ENCODE measurements around the gene DNAAF3. TPM values are rescaled to one million over a fixed set of nuclear protein-coding genes. Genes with fewer than 3 reads are reported as not detected.
A peak's percentile ranks its signal among the peaks of the same experiment; 100 is the strongest.

The DNAAF3 gene
- total RNA-seq, 4 donors from 2014 or later, result 0.40 TPM; not detected in 3

DNA sequence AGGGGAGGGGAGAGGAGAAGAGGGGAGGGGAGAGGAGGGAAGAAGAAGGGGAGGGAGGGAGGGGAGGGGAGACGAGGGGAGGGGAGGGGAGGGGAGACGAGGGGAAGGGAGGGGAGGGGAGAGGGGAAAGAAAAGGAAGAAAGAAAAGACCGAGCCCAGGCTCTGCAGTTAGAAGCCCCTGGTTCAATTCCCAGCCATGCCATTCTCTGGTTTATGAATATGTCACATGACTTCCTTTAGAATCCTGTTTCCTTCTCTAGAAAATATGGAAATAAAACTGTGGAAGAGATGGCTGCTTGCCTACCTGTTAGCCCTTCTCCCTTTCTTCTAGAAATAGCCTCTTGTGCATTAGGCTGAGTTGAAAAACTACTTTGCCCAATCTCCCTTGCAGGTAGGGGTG, 31.7 kb downstream of the DNAAF3 start:
- no peak for TF ChIP-seq POLR2A (IDR thresholded peaks at IDR 0.05)
- TF ChIP-seq CTCF (IDR thresholded peaks at IDR 0.05), result no peak
- DNase-seq, result no peak
- Histone ChIP-seq H3K27ac (no peak overlapping the region), H3K36me3 (no peaks in the 10 kb centered on the region), H3K4me1 (no peaks in the 10 kb centered on the region), H3K27me3 (no peaks in the 10 kb centered on the region), H3K4me3 (no peak overlapping the region), H3K9me3 (no peaks in the 10 kb centered on the region)

- Histone ChIP-seq H3K36me3 (no peaks in the 10 kb centered on the region), H3K27ac (no peak overlapping the region), H3K4me1 (no peaks in the 10 kb centered on the region), H3K27me3 (no peaks in the 10 kb centered on the region), H3K9me3 (no peaks in the 10 kb centered on the region), H3K4me3 (no peak overlapping the region)
- no peak for TF ChIP-seq POLR2A (IDR thresholded peaks at IDR 0.05)
- TF ChIP-seq CTCF (IDR thresholded peaks at IDR 0.05), result no peak
- DNase-seq, result no peak
Observed at GRCh38 chr19:55133639-55134444, 32.6 kb downstream of the DNAAF3 start.

GRCh38 chr19:55132453-55133129, 33.8 kb downstream of the DNAAF3 start:
- H3K27ac ChIP-seq, result no peak overlapping the region
- H3K9me3 ChIP-seq, result no peaks in the 10 kb centered on the region
- TF ChIP-seq CTCF (IDR thresholded peaks at IDR 0.05), result no peak
- no peaks in the 10 kb centered on the region for H3K36me3 ChIP-seq
- no peaks in the 10 kb centered on the region for H3K4me1 ChIP-seq
- H3K27me3 ChIP-seq, result no peaks in the 10 kb centered on the region
- DNase-seq, result no peak
- no peak overlapping the region for H3K4me3 ChIP-seq

DNA sequence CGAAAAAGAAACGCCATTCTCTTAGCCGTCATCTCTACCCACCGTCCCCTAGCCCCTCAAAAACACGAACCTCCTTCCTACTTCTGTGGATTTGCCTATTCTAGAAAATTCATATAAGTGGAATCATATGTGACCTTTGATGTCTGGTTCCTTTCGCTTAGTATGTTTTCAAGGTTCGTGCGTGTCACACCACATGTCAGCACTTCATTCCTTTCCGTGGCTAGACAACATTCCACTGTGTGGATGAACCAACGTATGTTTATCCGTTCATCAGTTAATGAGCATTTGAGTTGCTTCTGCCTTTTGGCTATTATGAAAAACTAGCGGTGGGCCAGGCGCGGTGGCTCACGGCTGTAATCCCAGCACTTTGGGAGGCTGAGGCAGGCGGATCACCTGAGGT, 35.0 kb downstream of the DNAAF3 start:
- Histone ChIP-seq H3K36me3 (no peaks in the 10 kb centered on the region), H3K27ac (no peak overlapping the region), H3K9me3 (no peaks in the 10 kb centered on the region), H3K4me3 (no peak overlapping the region), H3K27me3 (no peaks in the 10 kb centered on the region), H3K4me1 (no peaks in the 10 kb centered on the region)
- TF ChIP-seq POLR2A (IDR thresholded peaks at IDR 0.05) (no peak), CTCF (IDR thresholded peaks at IDR 0.05) (no peak)
- no peak for DNase-seq

DNA sequence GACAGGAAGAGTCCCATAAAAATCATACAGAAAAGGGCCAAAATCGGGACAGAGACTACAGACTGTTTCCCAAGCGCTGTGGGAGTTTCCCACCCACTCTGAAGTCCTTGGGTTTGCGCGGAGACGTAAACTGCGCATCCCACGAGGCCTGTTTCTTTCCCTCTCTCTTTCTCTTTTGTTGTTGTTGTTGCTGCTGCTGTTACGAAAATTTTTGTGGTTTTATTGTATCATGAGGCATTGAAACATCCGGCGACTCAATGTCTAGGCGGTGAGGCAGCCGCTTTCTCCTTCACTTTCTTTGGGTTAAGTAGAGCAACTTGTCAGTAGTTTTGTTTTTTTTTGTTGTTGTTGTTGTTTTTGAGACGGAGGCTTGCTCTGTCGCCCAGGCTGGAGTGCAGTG, 47.4 kb downstream of the DNAAF3 start:
- DNase-seq, result no peak
- Histone ChIP-seq H3K36me3 (no peaks in the 10 kb centered on the region), H3K4me3 (peak overlapping the region in 1 of 4 donors; percentile 92), H3K27me3 (no peaks in the 10 kb centered on the region), H3K27ac (no peak overlapping the region), H3K4me1 (peaks cover 0 to 29% (median 13%) of the 10 kb centered on the region in 4 donors), H3K9me3 (no peaks in the 10 kb centered on the region)
- no peak for TF ChIP-seq POLR2A (IDR thresholded peaks at IDR 0.05)
- TF ChIP-seq CTCF (IDR thresholded peaks at IDR 0.05), result no peak
